CD4-positive, alpha-beta T cell treated with Interferon alpha-2 for 1 hour (primary cell): ENCODE measurements around the gene KCNF1.

ENCODE experiments used
- DNase-seq, 2 donors: peaks; one replicate each; pipeline ENCODE4 v3.0.0-alpha.2; 2020 to 2022

Gene KCNF1

GRCh38 chr2:10905006-10905861 lies 6.5 kb upstream of the KCNF1 start:
- DNase-seq, result no peak

- no peak for DNase-seq
These were observed 5.9 kb upstream of the KCNF1 start for GRCh38 chr2:10905862-10906143.

- DNase-seq, result no peak
These were observed 4.7 kb upstream of the KCNF1 start for GRCh38 chr2:10906926-10907625.

- no peak for DNase-seq
These were observed 3.5 kb upstream of the KCNF1 start for GRCh38 chr2:10908195-10908594.

- no peak for DNase-seq
These were observed 2.4 kb upstream of the KCNF1 start for GRCh38 chr2:10909050-10909995.

GRCh38 chr2:10909996-10910341 lies 1.8 kb upstream of the KCNF1 start:
- no peak for DNase-seq

GRCh38 chr2:10910625-10911024 lies 1.1 kb upstream of the KCNF1 start:
- DNase-seq, result no peak

- DNase-seq, result no peak
These were observed 470 bp downstream of the KCNF1 start for GRCh38 chr2:10912076-10912731.

GRCh38 chr2:10912796-10913455 lies 1.2 kb downstream of the KCNF1 start:
- no peak for DNase-seq

GRCh38 chr2:10913501-10914271 lies 2.0 kb downstream of the KCNF1 start:
- DNase-seq, result no peak

- no peak for DNase-seq
These were observed 2.5 kb downstream of the KCNF1 start for GRCh38 chr2:10914272-10914693.

- no peak for DNase-seq
These were observed 3.5 kb downstream of the KCNF1 start for GRCh38 chr2:10915236-10915635.

GRCh38 chr2:10915731-10916276 lies 4.1 kb downstream of the KCNF1 start:
- no peak for DNase-seq

- DNase-seq, result no peak
These were observed 5.2 kb downstream of the KCNF1 start for GRCh38 chr2:10916953-10917352.

- DNase-seq, result no peak
These were observed 6.2 kb downstream of the KCNF1 start for GRCh38 chr2:10917927-10918326.

GRCh38 chr2:10918661-10919409 lies 7.1 kb downstream of the KCNF1 start:
- no peak for DNase-seq

- DNase-seq, result no peak
These were observed 7.7 kb downstream of the KCNF1 start for GRCh38 chr2:10919410-10919770.

- no peak for DNase-seq
These were observed 8.3 kb downstream of the KCNF1 start for GRCh38 chr2:10919771-10920621.

GRCh38 chr2:10920764-10921388 lies 9.1 kb downstream of the KCNF1 start:
- DNase-seq, result no peak
